K562 (cell line): Measurements from ENCODE around the gene DPEP2NB. TPM values are rescaled to one million over a fixed set of nuclear protein-coding genes. Genes with fewer than 3 reads are reported as not detected.

ENCODE experiments used
- ESRRA ChIP-seq: fragments of 450-650 bp; IDR thresholded peaks from 2 replicates; pipeline ENCODE4 v1.6.1; 2014; ENCODE audit warnings: low read depth, mild to moderate bottlenecking, moderate library complexity, borderline replicate concordance
- HCFC1 ChIP-seq: IDR thresholded peaks from 2 replicates; pipeline ENCODE4 v1.6.1; 2012; ENCODE audit warnings: low read depth, low read length, improper control_type of control experiment
- KLF10 ChIP-seq: fragments of 250-450 bp; sonication (Bioruptor Pico); IDR thresholded peaks from 2 replicates; pipeline ENCODE4 v1.6.1; 2021; ENCODE audit warnings: matching md5 sums
- KLF13 ChIP-seq: fragments of 450-650 bp; IDR thresholded peaks from 2 replicates; pipeline ENCODE4 v1.6.1; 2016; ENCODE audit warnings: missing genetic modification characterization, low read depth, mild to moderate bottlenecking, missing compliant biosample characterization, moderate library complexity, borderline replicate concordance
- KLF6 ChIP-seq: fragments of 250-450 bp; sonication (Bioruptor Pico); IDR thresholded peaks from 2 replicates; pipeline ENCODE4 v1.4.0; 2020; ENCODE audit warnings: mild to moderate bottlenecking, moderate library complexity, borderline replicate concordance
- NCOR1 ChIP-seq: fragments of 450-650 bp; IDR thresholded peaks from 2 replicates; pipeline ENCODE4 v1.6.1; 2016; ENCODE audit warnings: mild to moderate bottlenecking, moderate library complexity
- polyA plus RNA-seq, 8 experiments: library from polyadenylated mRNA; depleted of rRNA in 4 of 8; stranded (reverse) in 5 of 8; unstranded in 3 of 8; fragments of >200 nt; fragmentation: Nextera tagmentation in 2 of 8; fragmentation: Illumina TruSeq in 1 of 8; extraction: Ambion mirVana in 2 of 8; extraction: Trizol in 1 of 8; gene quantifications; 2 replicates each; pipeline versions ENCODE4 v1.2.1 to v1.2.3, GENCODE V29; 2011 to 2014; ENCODE audit warnings: inconsistent platforms in 1 of 8, missing spikeins in 1 of 8
- total RNA-seq, 7 experiments: library from RNA; depleted of rRNA in 6 of 7; stranded (reverse); fragments of >200 nt in 6 of 7; fragmentation: Illumina TruSeq in 2 of 7; extraction: Trizol in 2 of 7; gene quantifications; 2 replicates each; pipeline versions ENCODE4 v1.2.1 to v1.2.3, GENCODE V29; 2011 to 2021; ENCODE audit warnings: low replicate concordance in 1 of 7
- TF ChIP-seq, protein P1 (sequence below): fragments of 250-450 bp; sonication (Bioruptor Pico); IDR thresholded peaks from 2 replicates; pipeline ENCODE4 v1.4.0; 2020; ENCODE audit warnings: borderline replicate concordance
- TF ChIP-seq, protein P2 (sequence below): IDR thresholded peaks from 2 replicates; pipeline ENCODE4 v1.6.1; 2011; ENCODE audit warnings: borderline replicate concordance, low read depth, mild to moderate bottlenecking, moderate library complexity, low read length; ENCODE audit not compliant: insufficient read depth, poor library complexity, severe bottlenecking
- TF ChIP-seq, protein P3 (sequence below), 2 experiments: fragments of 150-350 bp in 1 of 2; IDR thresholded peaks; 2 replicates each; pipeline ENCODE4 v1.6.1; 2012 to 2016; ENCODE audit warnings: low read depth in 2 of 2, low read length in 2 of 2, mild to moderate bottlenecking in 1 of 2, moderate library complexity in 1 of 2

DPEP2NB gene
- total and polyA plus RNA-seq, 9 of the 15 experiments (the other 6 are each of a cell fraction or from before 2014, with no cell fraction given), result not detected

DNA sequence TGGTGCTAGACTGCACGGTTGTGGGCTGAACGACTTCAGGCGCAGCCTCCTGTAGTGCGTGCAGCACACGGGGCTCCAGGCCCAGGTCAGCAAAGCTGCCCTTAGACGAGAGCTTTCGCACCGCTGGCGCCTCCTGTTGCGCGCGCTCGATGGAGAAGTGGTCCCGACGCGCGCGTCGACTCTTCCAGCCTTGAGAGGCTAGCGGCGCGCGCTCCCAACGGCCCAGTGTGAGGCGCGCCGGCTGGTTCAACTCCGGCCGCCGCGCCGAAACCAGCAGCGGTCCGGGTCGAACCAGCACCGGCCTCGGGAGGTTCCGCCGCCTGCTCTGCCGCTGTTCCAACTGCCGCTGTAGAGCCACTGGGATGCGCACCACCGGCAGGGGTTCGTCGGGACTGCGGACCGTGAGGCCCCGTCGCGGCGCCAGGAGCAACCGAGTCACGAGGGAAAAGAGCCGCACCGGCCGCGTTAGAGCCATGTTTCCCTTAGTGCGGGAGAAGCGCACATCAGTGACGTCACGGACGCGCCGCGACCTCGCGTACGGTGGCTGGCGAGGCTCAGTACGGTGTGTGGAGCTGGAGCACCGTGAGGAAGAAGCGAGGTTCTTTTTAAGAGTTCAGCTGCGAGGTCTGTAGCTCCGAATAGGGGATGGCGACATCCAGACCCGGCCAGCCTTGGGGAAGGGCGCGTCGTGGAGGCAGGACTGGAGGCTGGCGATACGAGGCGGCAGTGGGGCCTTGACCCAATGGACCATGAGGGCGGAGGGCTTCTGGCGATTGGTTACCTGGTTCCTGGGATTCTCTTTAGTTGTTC, 7.2 kb upstream of the DPEP2NB start, which contains the start of the genes DDX28 and DUS2 (continued):
- TF ChIP-seq HCFC1 (peak; percentile 90), ESRRA (peak; percentile 59; the same call in 1 of the 2 replicates), KLF10 (no peak), KLF6 (CRISPR knock-in tag) (no peak), NCOR1 (0 out of 2 replicates have a peak, but pooled peaks have one; percentile 19), KLF13 (tag) (no peak; the same call in 1 of the 2 replicates)
- TF ChIP-seq, protein P1, sequence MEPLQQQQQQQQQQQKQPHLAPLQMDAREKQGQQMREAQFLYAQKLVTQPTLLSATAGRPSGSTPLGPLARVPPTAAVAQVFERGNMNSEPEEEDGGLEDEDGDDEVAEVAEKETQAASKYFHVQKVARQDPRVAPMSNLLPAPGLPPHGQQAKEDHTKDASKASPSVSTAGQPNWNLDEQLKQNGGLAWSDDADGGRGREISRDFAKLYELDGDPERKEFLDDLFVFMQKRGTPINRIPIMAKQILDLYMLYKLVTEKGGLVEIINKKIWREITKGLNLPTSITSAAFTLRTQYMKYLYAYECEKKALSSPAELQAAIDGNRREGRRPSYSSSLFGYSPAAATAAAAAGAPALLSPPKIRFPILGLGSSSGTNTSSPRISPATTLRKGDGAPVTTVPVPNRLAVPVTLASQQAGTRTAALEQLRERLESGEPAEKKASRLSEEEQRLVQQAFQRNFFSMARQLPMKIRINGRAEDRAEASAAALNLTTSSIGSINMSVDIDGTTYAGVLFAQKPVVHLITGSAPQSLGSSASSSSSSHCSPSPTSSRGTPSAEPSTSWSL (CRISPR knock-in tag), result no peak
- TF ChIP-seq, protein P2, sequence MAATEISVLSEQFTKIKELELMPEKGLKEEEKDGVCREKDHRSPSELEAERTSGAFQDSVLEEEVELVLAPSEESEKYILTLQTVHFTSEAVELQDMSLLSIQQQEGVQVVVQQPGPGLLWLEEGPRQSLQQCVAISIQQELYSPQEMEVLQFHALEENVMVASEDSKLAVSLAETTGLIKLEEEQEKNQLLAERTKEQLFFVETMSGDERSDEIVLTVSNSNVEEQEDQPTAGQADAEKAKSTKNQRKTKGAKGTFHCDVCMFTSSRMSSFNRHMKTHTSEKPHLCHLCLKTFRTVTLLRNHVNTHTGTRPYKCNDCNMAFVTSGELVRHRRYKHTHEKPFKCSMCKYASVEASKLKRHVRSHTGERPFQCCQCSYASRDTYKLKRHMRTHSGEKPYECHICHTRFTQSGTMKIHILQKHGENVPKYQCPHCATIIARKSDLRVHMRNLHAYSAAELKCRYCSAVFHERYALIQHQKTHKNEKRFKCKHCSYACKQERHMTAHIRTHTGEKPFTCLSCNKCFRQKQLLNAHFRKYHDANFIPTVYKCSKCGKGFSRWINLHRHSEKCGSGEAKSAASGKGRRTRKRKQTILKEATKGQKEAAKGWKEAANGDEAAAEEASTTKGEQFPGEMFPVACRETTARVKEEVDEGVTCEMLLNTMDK, result peak; percentile 2
- TF ChIP-seq, protein P3, sequence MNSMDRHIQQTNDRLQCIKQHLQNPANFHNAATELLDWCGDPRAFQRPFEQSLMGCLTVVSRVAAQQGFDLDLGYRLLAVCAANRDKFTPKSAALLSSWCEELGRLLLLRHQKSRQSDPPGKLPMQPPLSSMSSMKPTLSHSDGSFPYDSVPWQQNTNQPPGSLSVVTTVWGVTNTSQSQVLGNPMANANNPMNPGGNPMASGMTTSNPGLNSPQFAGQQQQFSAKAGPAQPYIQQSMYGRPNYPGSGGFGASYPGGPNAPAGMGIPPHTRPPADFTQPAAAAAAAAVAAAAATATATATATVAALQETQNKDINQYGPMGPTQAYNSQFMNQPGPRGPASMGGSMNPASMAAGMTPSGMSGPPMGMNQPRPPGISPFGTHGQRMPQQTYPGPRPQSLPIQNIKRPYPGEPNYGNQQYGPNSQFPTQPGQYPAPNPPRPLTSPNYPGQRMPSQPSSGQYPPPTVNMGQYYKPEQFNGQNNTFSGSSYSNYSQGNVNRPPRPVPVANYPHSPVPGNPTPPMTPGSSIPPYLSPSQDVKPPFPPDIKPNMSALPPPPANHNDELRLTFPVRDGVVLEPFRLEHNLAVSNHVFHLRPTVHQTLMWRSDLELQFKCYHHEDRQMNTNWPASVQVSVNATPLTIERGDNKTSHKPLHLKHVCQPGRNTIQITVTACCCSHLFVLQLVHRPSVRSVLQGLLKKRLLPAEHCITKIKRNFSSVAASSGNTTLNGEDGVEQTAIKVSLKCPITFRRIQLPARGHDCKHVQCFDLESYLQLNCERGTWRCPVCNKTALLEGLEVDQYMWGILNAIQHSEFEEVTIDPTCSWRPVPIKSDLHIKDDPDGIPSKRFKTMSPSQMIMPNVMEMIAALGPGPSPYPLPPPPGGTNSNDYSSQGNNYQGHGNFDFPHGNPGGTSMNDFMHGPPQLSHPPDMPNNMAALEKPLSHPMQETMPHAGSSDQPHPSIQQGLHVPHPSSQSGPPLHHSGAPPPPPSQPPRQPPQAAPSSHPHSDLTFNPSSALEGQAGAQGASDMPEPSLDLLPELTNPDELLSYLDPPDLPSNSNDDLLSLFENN (IDR thresholded peaks at IDR 0.05; ENCODE audit: low read depth in 2 of 2, low read length in 2 of 2), result no peak
